B cell (primary cell): Measurements from ENCODE around the gene AGBL3.

Source experiments
- EZH2 ChIP-seq: IDR thresholded peaks from 2 replicates; pipeline ENCODE4 v1.6.1; 2012; ENCODE audit warnings: borderline replicate concordance, low read depth, mild to moderate bottlenecking, moderate library complexity, low read length; ENCODE audit not compliant: insufficient read depth, poor library complexity, severe bottlenecking
- TF ChIP-seq, protein P1 (sequence below): fragments of 200-600 bp; IDR thresholded peaks from one replicate; pipeline ENCODE4 v1.8.0; 2022; ENCODE audit warnings: antibody characterized with exemption, mild to moderate bottlenecking

DNA sequence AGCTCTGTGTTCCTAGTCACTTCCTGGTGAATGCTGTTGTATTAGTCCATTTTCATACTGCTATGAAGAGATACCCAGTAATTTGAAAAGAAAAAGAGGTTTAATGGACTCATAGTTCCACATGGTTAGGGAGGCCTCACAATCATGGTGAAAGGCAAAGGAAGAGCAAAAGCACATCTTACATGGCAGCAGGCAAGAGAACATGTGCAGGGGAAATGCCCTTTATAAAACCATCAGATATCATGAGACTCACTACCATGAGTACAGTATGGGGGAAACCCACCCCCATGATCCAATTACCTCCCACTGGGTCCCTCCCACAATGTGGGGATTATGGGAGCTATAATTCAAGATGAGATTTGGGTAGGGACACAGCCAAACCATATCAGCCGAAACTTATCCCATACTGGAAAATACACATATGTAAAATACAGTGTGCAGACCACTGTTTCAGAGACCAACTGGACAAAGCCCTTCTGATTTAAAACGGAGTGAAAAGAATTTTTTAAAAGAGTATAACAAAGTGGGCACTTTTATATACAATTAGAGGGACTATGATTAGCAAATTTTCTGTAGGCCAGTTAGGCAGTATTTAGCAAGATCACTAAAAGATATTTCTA lies 176.2 kb downstream of the AGBL3 start:
- TF ChIP-seq, protein P1, sequence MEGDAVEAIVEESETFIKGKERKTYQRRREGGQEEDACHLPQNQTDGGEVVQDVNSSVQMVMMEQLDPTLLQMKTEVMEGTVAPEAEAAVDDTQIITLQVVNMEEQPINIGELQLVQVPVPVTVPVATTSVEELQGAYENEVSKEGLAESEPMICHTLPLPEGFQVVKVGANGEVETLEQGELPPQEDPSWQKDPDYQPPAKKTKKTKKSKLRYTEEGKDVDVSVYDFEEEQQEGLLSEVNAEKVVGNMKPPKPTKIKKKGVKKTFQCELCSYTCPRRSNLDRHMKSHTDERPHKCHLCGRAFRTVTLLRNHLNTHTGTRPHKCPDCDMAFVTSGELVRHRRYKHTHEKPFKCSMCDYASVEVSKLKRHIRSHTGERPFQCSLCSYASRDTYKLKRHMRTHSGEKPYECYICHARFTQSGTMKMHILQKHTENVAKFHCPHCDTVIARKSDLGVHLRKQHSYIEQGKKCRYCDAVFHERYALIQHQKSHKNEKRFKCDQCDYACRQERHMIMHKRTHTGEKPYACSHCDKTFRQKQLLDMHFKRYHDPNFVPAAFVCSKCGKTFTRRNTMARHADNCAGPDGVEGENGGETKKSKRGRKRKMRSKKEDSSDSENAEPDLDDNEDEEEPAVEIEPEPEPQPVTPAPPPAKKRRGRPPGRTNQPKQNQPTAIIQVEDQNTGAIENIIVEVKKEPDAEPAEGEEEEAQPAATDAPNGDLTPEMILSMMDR: no peak
- TF ChIP-seq EZH2: no peak
